Measurements from ENCODE around the gene ARHGAP10.

ARHGAP10 gene

GRCh38 chr4:148090503-148091476, 358.9 kb downstream of the ARHGAP10 start:
- peak overlapping the region in 1 of 2 experiments; percentile 16 for H3K4me3 ChIP-seq (ENCODE audit: insufficient read depth in 1 of 2, low read depth in 1 of 2, low read length in 2 of 2)
- no peak overlapping the region for H3K4me2 ChIP-seq (ENCODE audit: low read length, poor library complexity, severe bottlenecking)
- no peak overlapping the region for H2BK120ac ChIP-seq (ENCODE audit: low read depth, low read length)
- H3K9ac ChIP-seq (ENCODE audit: low read length) = no peak overlapping the region
- no peaks in the 10 kb centered on the region for H3K27me3 ChIP-seq (ENCODE audit: control insufficient read depth in 1 of 2, insufficient read depth in 1 of 2, low read length in 2 of 2)
- H4K8ac ChIP-seq (ENCODE audit: low read length) = no peak overlapping the region
- H4K91ac ChIP-seq (ENCODE audit: low read length) = no peak overlapping the region
- H3K4me1 ChIP-seq (ENCODE audit: control insufficient read depth, insufficient read depth, low read depth, low read length) = peaks cover 5% of the 10 kb centered on the region
- H2BK5ac ChIP-seq (ENCODE audit: low read depth, low read length, poor library complexity, severe bottlenecking) = no peak overlapping the region
- H2BK12ac ChIP-seq (ENCODE audit: low read length in 2 of 2) = no peak overlapping the region
- peaks cover 0 to 17% of the 10 kb centered on the region in 2 experiments for H3K36me3 ChIP-seq (ENCODE audit: control insufficient read depth in 1 of 2, insufficient read depth in 2 of 2, low read depth in 1 of 2, low read length in 2 of 2)
- no peak overlapping the region for H2AFZ ChIP-seq (ENCODE audit: low read depth, low read length)
- H3K79me1 ChIP-seq (replicated peaks; ENCODE audit: low read length, poor library complexity, severe bottlenecking) = no peaks in the 10 kb centered on the region
- H3K14ac ChIP-seq (ENCODE audit: low read length in 2 of 2) = no peak overlapping the region
- H3K9me3 ChIP-seq (ENCODE audit: control insufficient read depth, low read length) = no peaks in the 10 kb centered on the region
- H3K18ac ChIP-seq (ENCODE audit: low read depth in 1 of 2, low read length in 2 of 2) = no peak overlapping the region
- no peak overlapping the region for H3K23ac ChIP-seq (ENCODE audit: low read length in 2 of 2)
- H3K4ac ChIP-seq (ENCODE audit: low read depth in 1 of 2, low read length in 2 of 2) = no peak overlapping the region
- no peak overlapping the region for H2AK5ac ChIP-seq (ENCODE audit: low read length, severe bottlenecking)
- H2BK15ac ChIP-seq (ENCODE audit: low read depth, poor library complexity, severe bottlenecking) = no peak overlapping the region
- 96% methylated on average over 16 of the region's 17 CpGs for whole genome bisulfite sequencing
- no peak for DNase-seq
- H3K27ac ChIP-seq (ENCODE audit: low read length, poor library complexity, severe bottlenecking) = no peak overlapping the region

GRCh38 chr4:148091896-148092295, 360.0 kb downstream of the ARHGAP10 start:
- H2BK15ac ChIP-seq (ENCODE audit: low read depth, poor library complexity, severe bottlenecking) = no peak overlapping the region
- H3K4me2 ChIP-seq (ENCODE audit: low read length, poor library complexity, severe bottlenecking) = no peak overlapping the region
- H3K9ac ChIP-seq (ENCODE audit: low read length) = no peak overlapping the region
- H3K23ac ChIP-seq (ENCODE audit: low read length in 2 of 2) = no peak overlapping the region
- no peak overlapping the region for H2AFZ ChIP-seq (ENCODE audit: low read depth, low read length)
- no peak overlapping the region for H4K91ac ChIP-seq (ENCODE audit: low read length)
- no peak overlapping the region for H2BK12ac ChIP-seq (ENCODE audit: low read length in 2 of 2)
- no peak overlapping the region for H2AK5ac ChIP-seq (ENCODE audit: low read length, severe bottlenecking)
- H3K4me1 ChIP-seq (ENCODE audit: control insufficient read depth, insufficient read depth, low read depth, low read length) = peaks cover 5% of the 10 kb centered on the region
- no peaks in the 10 kb centered on the region for H3K9me3 ChIP-seq (ENCODE audit: control insufficient read depth, low read length)
- H3K4ac ChIP-seq (ENCODE audit: low read depth in 1 of 2, low read length in 2 of 2) = no peak overlapping the region
- no peak overlapping the region for H2BK5ac ChIP-seq (ENCODE audit: low read depth, low read length, poor library complexity, severe bottlenecking)
- H2BK120ac ChIP-seq (ENCODE audit: low read depth, low read length) = no peak overlapping the region
- no peak overlapping the region for H4K8ac ChIP-seq (ENCODE audit: low read length)
- H3K79me1 ChIP-seq (replicated peaks; ENCODE audit: low read length, poor library complexity, severe bottlenecking) = no peaks in the 10 kb centered on the region
- H3K27me3 ChIP-seq (ENCODE audit: control insufficient read depth in 1 of 2, insufficient read depth in 1 of 2, low read length in 2 of 2) = no peaks in the 10 kb centered on the region
- H3K18ac ChIP-seq (ENCODE audit: low read depth in 1 of 2, low read length in 2 of 2) = no peak overlapping the region
- no peak overlapping the region for H3K27ac ChIP-seq (ENCODE audit: low read length, poor library complexity, severe bottlenecking)
- H3K14ac ChIP-seq (ENCODE audit: low read length in 2 of 2) = no peak overlapping the region
- DNase-seq = no peak
- 83% methylated on average over 4 of the region's 4 CpGs for WGBS
- peaks cover 0 to 17% of the 10 kb centered on the region in 2 experiments for H3K36me3 ChIP-seq (ENCODE audit: control insufficient read depth in 1 of 2, insufficient read depth in 2 of 2, low read depth in 1 of 2, low read length in 2 of 2)
- no peak overlapping the region for H3K4me3 ChIP-seq (ENCODE audit: insufficient read depth in 1 of 2, low read depth in 1 of 2, low read length in 2 of 2)

- Histone ChIP-seq H3K4me2 (ENCODE audit: low read length, poor library complexity, severe bottlenecking) (no peak overlapping the region), H3K79me1 (replicated peaks; ENCODE audit: low read length, poor library complexity, severe bottlenecking) (no peaks in the 10 kb centered on the region), H2AK5ac (ENCODE audit: low read length, severe bottlenecking) (no peak overlapping the region), H3K23ac (ENCODE audit: low read length in 2 of 2) (no peak overlapping the region), H2BK12ac (ENCODE audit: low read length in 2 of 2) (no peak overlapping the region), H3K9ac (ENCODE audit: low read length) (no peak overlapping the region), H3K14ac (ENCODE audit: low read length in 2 of 2) (no peak overlapping the region), H3K4ac (ENCODE audit: low read depth in 1 of 2, low read length in 2 of 2) (no peak overlapping the region), H3K4me1 (ENCODE audit: control insufficient read depth, insufficient read depth, low read depth, low read length) (peaks cover 5% of the 10 kb centered on the region), H2AFZ (ENCODE audit: low read depth, low read length) (no peak overlapping the region), H3K18ac (ENCODE audit: low read depth in 1 of 2, low read length in 2 of 2) (no peak overlapping the region), H2BK5ac (ENCODE audit: low read depth, low read length, poor library complexity, severe bottlenecking) (no peak overlapping the region), H4K91ac (ENCODE audit: low read length) (no peak overlapping the region), H3K36me3 (ENCODE audit: control insufficient read depth in 1 of 2, insufficient read depth in 2 of 2, low read depth in 1 of 2, low read length in 2 of 2) (peaks cover 0 to 17% of the 10 kb centered on the region in 2 experiments), H3K4me3 (ENCODE audit: insufficient read depth in 1 of 2, low read depth in 1 of 2, low read length in 2 of 2) (no peak overlapping the region), H2BK120ac (ENCODE audit: low read depth, low read length) (no peak overlapping the region), H3K27me3 (ENCODE audit: control insufficient read depth in 1 of 2, insufficient read depth in 1 of 2, low read length in 2 of 2) (no peaks in the 10 kb centered on the region), H4K8ac (ENCODE audit: low read length) (no peak overlapping the region), H2BK15ac (ENCODE audit: low read depth, poor library complexity, severe bottlenecking) (no peak overlapping the region), H3K9me3 (ENCODE audit: control insufficient read depth, low read length) (no peaks in the 10 kb centered on the region), H3K27ac (ENCODE audit: low read length, poor library complexity, severe bottlenecking) (no peak overlapping the region)
- WGBS = 97% methylated on average over 10 of the region's 11 CpGs
- no peak for DNase-seq
Measured at GRCh38 chr4:148092316-148093014, 360.6 kb downstream of the ARHGAP10 start.

- no peak overlapping the region for H3K23ac ChIP-seq (ENCODE audit: low read length in 2 of 2)
- WGBS = 100% methylated on average over 5 of the region's 5 CpGs
Measured at GRCh38 chr4:148093065-148093464, 361.2 kb downstream of the ARHGAP10 start.

More at GRCh38 chr4:148093065-148093464, 361.2 kb downstream of the ARHGAP10 start:
- H3K18ac ChIP-seq (ENCODE audit: low read depth in 1 of 2, low read length in 2 of 2) = no peak overlapping the region
- no peaks in the 10 kb centered on the region for H3K9me3 ChIP-seq (ENCODE audit: control insufficient read depth, low read length)
- no peak overlapping the region for H2AK5ac ChIP-seq (ENCODE audit: low read length, severe bottlenecking)
- H3K14ac ChIP-seq (ENCODE audit: low read length in 2 of 2) = no peak overlapping the region
- no peak overlapping the region for H2BK12ac ChIP-seq (ENCODE audit: low read length in 2 of 2)
- H4K8ac ChIP-seq (ENCODE audit: low read length) = no peak overlapping the region
- H3K36me3 ChIP-seq (ENCODE audit: control insufficient read depth in 1 of 2, insufficient read depth in 2 of 2, low read depth in 1 of 2, low read length in 2 of 2) = peaks cover 0 to 17% of the 10 kb centered on the region in 2 experiments
- no peak for DNase-seq
- H3K27me3 ChIP-seq (ENCODE audit: control insufficient read depth in 1 of 2, insufficient read depth in 1 of 2, low read length in 2 of 2) = no peaks in the 10 kb centered on the region
- no peak overlapping the region for H3K4ac ChIP-seq (ENCODE audit: low read depth in 1 of 2, low read length in 2 of 2)
- no peak overlapping the region for H2AFZ ChIP-seq (ENCODE audit: low read depth, low read length)
- H3K79me1 ChIP-seq (replicated peaks; ENCODE audit: low read length, poor library complexity, severe bottlenecking) = no peaks in the 10 kb centered on the region
- H2BK5ac ChIP-seq (ENCODE audit: low read depth, low read length, poor library complexity, severe bottlenecking) = no peak overlapping the region
- no peak overlapping the region for H4K91ac ChIP-seq (ENCODE audit: low read length)
- H3K4me3 ChIP-seq (ENCODE audit: insufficient read depth in 1 of 2, low read depth in 1 of 2, low read length in 2 of 2) = no peak overlapping the region
- no peak overlapping the region for H3K4me2 ChIP-seq (ENCODE audit: low read length, poor library complexity, severe bottlenecking)
- H3K27ac ChIP-seq (ENCODE audit: low read length, poor library complexity, severe bottlenecking) = no peak overlapping the region
- no peak overlapping the region for H2BK120ac ChIP-seq (ENCODE audit: low read depth, low read length)
- H3K4me1 ChIP-seq (ENCODE audit: control insufficient read depth, insufficient read depth, low read depth, low read length) = peaks cover 5% of the 10 kb centered on the region
- no peak overlapping the region for H3K9ac ChIP-seq (ENCODE audit: low read length)
- no peak overlapping the region for H2BK15ac ChIP-seq (ENCODE audit: low read depth, poor library complexity, severe bottlenecking)

Measured in mesenchymal stem cell (in vitro differentiated cells and primary cell).